Trophoblast cell (in vitro differentiated cells and primary cell): ENCODE data around the gene MCTP2.

ENCODE experiments used
- DNase-seq, 2 donors: peaks; one replicate each; pipeline ENCODE4 v3.0.0-alpha.2; 2016
- H2AFZ ChIP-seq: 2 replicates; pipeline ENCODE4 v1.6.1; 2013; ENCODE audit warnings: low read length, moderate library complexity, mild to moderate bottlenecking; ENCODE audit not compliant: insufficient read depth, poor library complexity
- H2AK5ac ChIP-seq: 2 replicates; pipeline ENCODE4 v1.6.1; 2013; ENCODE audit warnings: mild to moderate bottlenecking, low read length
- H2BK120ac ChIP-seq: 2 replicates; pipeline ENCODE4 v1.6.1; 2013; ENCODE audit warnings: low read length, mild to moderate bottlenecking, moderate library complexity; ENCODE audit not compliant: insufficient read depth, poor library complexity
- H2BK12ac ChIP-seq: 2 replicates; pipeline ENCODE4 v1.6.1; 2013; ENCODE audit warnings: mild to moderate bottlenecking, low read length, moderate library complexity
- H2BK5ac ChIP-seq: 2 replicates; pipeline ENCODE4 v1.6.1; 2013; ENCODE audit warnings: low read length, low read depth, moderate library complexity, mild to moderate bottlenecking; ENCODE audit not compliant: poor library complexity
- H3K14ac ChIP-seq: 2 replicates; pipeline ENCODE4 v1.6.1; 2013; ENCODE audit warnings: mild to moderate bottlenecking, low read length
- H3K18ac ChIP-seq: 2 replicates; pipeline ENCODE4 v1.6.1; 2013; ENCODE audit warnings: mild to moderate bottlenecking, low read length
- H3K23ac ChIP-seq: 2 replicates; pipeline ENCODE4 v1.6.1; 2013; ENCODE audit warnings: low read length
- H3K27ac ChIP-seq: 2 replicates; pipeline ENCODE4 v1.5.1; 2013; ENCODE audit warnings: low read depth, mild to moderate bottlenecking, inconsistent platforms, low read length, moderate library complexity
- H3K27me3 ChIP-seq: 2 replicates; pipeline ENCODE4 v1.6.1; 2013; ENCODE audit warnings: inconsistent platforms, mild to moderate bottlenecking, low read length, moderate library complexity; ENCODE audit not compliant: insufficient read depth
- H3K36me3 ChIP-seq, 2 experiments: 1 replicate in 1 of 2; 2 replicates in 1 of 2; pipeline ENCODE4 v1.6.1; 2013; ENCODE audit warnings: low read length in 2 of 2, mild to moderate bottlenecking in 2 of 2, moderate library complexity in 1 of 2; ENCODE audit not compliant: insufficient read depth in 2 of 2, control insufficient read depth in 1 of 2
- H3K4ac ChIP-seq: 2 replicates; pipeline ENCODE4 v1.6.1; 2013; ENCODE audit warnings: low read depth, mild to moderate bottlenecking, low read length, moderate library complexity
- H3K4me1 ChIP-seq, 2 experiments: 1 replicate in 1 of 2; 2 replicates in 1 of 2; pipeline ENCODE4 v1.6.1; 2013; ENCODE audit warnings: low read length in 2 of 2, mild to moderate bottlenecking in 2 of 2, moderate library complexity in 1 of 2; ENCODE audit not compliant: insufficient read depth in 2 of 2, control insufficient read depth in 1 of 2
- H3K4me2 ChIP-seq: 2 replicates; pipeline ENCODE4 v1.6.1; 2013; ENCODE audit warnings: inconsistent platforms, mild to moderate bottlenecking, low read length, moderate library complexity
- H3K4me3 ChIP-seq: 2 replicates; pipeline ENCODE4 v1.5.1; 2013; ENCODE audit warnings: mild to moderate bottlenecking, low read depth, low read length, inconsistent platforms
- H3K79me1 ChIP-seq: one replicate; pipeline ENCODE4 v1.6.1; 2013; ENCODE audit warnings: low read length
- H3K79me2 ChIP-seq: 2 replicates; pipeline ENCODE4 v1.6.1; 2013; ENCODE audit warnings: low read length, mild to moderate bottlenecking; ENCODE audit not compliant: control insufficient read depth, insufficient read depth, poor library complexity
- H3K9ac ChIP-seq: 2 replicates; pipeline ENCODE4 v1.6.1; 2013; ENCODE audit warnings: mild to moderate bottlenecking, low read length
- H3K9me3 ChIP-seq: 2 replicates; pipeline ENCODE4 v1.6.1; 2013; ENCODE audit warnings: low read depth, mild to moderate bottlenecking, control low read depth, inconsistent platforms, low read length; ENCODE audit not compliant: insufficient read depth
- H4K12ac ChIP-seq: 2 replicates; pipeline ENCODE4 v1.6.1; 2013; ENCODE audit warnings: low read depth, mild to moderate bottlenecking, low read length, moderate library complexity
- H4K8ac ChIP-seq: 2 replicates; pipeline ENCODE4 v1.6.1; 2013; ENCODE audit warnings: low read depth, mild to moderate bottlenecking, low read length, moderate library complexity
- H4K91ac ChIP-seq: one replicate; pipeline ENCODE4 v1.6.1; 2013; ENCODE audit warnings: low read depth, mild to moderate bottlenecking, low read length, moderate library complexity
- WGBS: extraction: QIAGEN DNeasy Blood & Tissue Kit; methylation state at CpG from one replicate; pipeline ENCODE4 v1.1.7; 2013; ENCODE audit warnings: missing lambda C conversion rate; ENCODE audit not compliant: insufficient read length, insufficient coverage; ENCODE audit errors: extremely low coverage; 5-methylcytosine and 5-hydroxymethylcytosine counted together

Gene MCTP2

DNA sequence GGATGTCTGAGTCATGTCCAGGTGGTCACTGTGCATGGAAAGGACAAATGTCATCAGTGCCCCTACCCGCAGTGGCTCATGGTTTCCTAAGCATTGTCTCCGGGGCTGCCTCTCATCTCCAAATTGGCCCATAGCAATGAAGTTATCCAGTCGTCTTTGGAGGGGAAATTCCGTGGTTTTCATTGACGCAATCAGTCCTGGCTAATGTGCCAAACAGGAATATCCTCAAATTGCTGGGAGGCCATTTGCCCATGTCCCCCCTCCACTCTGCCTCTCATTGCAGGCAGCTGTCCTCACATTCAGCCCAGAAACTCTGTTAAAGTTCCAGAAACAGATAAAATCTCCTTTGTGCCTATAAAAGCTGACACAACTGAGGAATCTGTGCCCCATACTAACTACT is 81.6 kb downstream of the MCTP2 start:
- H3K14ac ChIP-seq, result no peak overlapping the region
- H2BK12ac ChIP-seq, result no peak overlapping the region
- peak; percentile 93 to 94 for DNase-seq
- H3K27me3 ChIP-seq, result no peaks in the 10 kb centered on the region
- H2AFZ ChIP-seq, result no peak overlapping the region
- H4K8ac ChIP-seq, result no peak overlapping the region
- peak overlapping the region; percentile 40 for H3K18ac ChIP-seq
- WGBS, result no CpG with 5 or more reads among the region's 5 CpGs
- no peak overlapping the region for H3K9ac ChIP-seq
- no peak overlapping the region for H3K4ac ChIP-seq
- H3K4me2 ChIP-seq, result no peak overlapping the region
- no peak overlapping the region for H4K91ac ChIP-seq
- H3K23ac ChIP-seq, result no peak overlapping the region
- H2BK120ac ChIP-seq, result no peak overlapping the region
- H2AK5ac ChIP-seq, result no peak overlapping the region
- H3K79me1 ChIP-seq, result peaks cover 2% of the 10 kb centered on the region
- H2BK5ac ChIP-seq, result no peak overlapping the region
- no peaks in the 10 kb centered on the region for H3K9me3 ChIP-seq
- H3K27ac ChIP-seq, result no peak overlapping the region
- H4K12ac ChIP-seq, result no peak overlapping the region
- no peaks in the 10 kb centered on the region for H3K79me2 ChIP-seq
- no peaks in the 10 kb centered on the region for H3K36me3 ChIP-seq
- peaks cover 10 to 12% of the 10 kb centered on the region in 2 experiments for H3K4me1 ChIP-seq
- H3K4me3 ChIP-seq, result no peak overlapping the region

DNA sequence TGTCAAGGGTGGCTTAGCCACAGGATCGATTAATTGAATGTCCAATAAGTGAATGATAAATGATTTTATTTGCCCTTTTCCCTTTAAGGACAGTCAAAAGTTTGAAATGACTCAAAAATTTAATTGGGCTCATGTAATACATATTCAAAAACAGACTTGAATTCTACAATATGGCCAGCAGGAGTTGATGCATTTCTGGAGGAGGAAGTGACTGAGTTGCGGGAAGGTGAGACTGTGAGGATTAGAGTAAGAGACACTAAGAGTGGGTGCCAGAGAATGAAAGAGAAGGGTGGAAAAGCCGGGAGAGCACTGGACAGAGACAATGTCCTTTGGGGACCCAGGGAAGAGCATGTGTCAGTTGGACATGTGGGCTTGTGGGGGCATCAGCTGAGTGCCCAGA is 83.3 kb downstream of the MCTP2 start:
- H3K79me2 ChIP-seq, result no peaks in the 10 kb centered on the region
- H3K18ac ChIP-seq, result no peak overlapping the region
- H2AK5ac ChIP-seq, result no peak overlapping the region
- H4K91ac ChIP-seq, result peak overlapping the region; percentile 28
- no peaks in the 10 kb centered on the region for H3K9me3 ChIP-seq
- H2AFZ ChIP-seq, result no peak overlapping the region
- no peak overlapping the region for H3K14ac ChIP-seq
- peaks cover 2% of the 10 kb centered on the region for H3K79me1 ChIP-seq
- peaks cover 10 to 12% of the 10 kb centered on the region in 2 experiments for H3K4me1 ChIP-seq
- no peak overlapping the region for H3K4me3 ChIP-seq
- H3K27ac ChIP-seq, result no peak overlapping the region
- H2BK12ac ChIP-seq, result no peak overlapping the region
- no peak for DNase-seq
- no peak overlapping the region for H3K4ac ChIP-seq
- H4K12ac ChIP-seq, result no peak overlapping the region
- H3K23ac ChIP-seq, result no peak overlapping the region
- no peak overlapping the region for H3K4me2 ChIP-seq
- H4K8ac ChIP-seq, result no peak overlapping the region
- no peak overlapping the region for H2BK120ac ChIP-seq
- no peak overlapping the region for H2BK5ac ChIP-seq
- no peaks in the 10 kb centered on the region for H3K36me3 ChIP-seq
- no peak overlapping the region for H3K9ac ChIP-seq
- no CpG with 5 or more reads among the region's 3 CpGs for WGBS
- H3K27me3 ChIP-seq, result no peaks in the 10 kb centered on the region

DNA sequence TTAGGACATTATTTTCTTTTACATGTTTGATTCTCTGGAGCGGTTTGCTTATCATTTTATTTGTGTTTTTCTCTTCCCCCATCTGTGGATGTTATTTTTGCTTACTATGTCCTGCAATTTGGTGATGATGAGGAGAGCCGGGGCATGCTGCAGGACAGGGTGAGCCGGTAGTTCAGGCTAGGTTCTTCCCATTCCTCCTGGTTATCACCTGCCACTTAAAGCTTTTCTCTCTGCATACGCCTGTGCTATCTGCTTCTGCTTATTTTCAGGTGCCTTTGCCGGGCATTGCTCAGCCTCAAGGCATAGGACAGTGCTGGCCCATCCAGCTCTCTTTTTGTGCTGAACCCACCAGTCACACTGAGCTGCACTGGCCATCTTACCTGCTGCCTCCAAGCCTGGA is 85.8 kb downstream of the MCTP2 start:
- no peak overlapping the region for H2BK120ac ChIP-seq
- WGBS, result no CpG with 5 or more reads among the region's 5 CpGs

DNA sequence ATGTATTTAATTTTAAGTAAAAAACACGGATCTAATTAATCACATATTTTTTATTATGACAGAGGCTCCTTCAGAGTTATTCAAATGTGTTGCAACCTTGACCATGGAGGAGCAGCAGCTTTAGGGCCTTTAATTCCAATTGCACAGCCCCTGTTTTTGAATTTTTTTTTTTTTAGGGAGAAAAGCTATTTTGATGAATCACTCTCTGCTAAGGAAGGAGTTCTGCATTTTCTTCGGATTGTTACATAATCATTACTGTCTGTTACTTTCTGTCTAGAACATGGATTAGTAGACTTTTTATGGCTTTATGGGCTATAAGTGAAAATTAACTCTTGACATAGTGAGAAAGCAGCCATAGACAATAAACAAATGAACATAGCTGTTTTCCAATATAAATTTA is 90.8 kb downstream of the MCTP2 start:
- H2AK5ac ChIP-seq, result no peak overlapping the region
- H2BK5ac ChIP-seq, result no peak overlapping the region
- H4K8ac ChIP-seq, result no peak overlapping the region
- no peak overlapping the region for H3K4me2 ChIP-seq
- no peak overlapping the region for H3K4ac ChIP-seq
- H3K9me3 ChIP-seq, result no peaks in the 10 kb centered on the region
- H3K4me3 ChIP-seq, result no peak overlapping the region
- H3K27ac ChIP-seq, result no peak overlapping the region
- no peak overlapping the region for H4K12ac ChIP-seq
- peak in 1 of 2 donors; percentile 21 for DNase-seq
- H3K4me1 ChIP-seq, result peaks cover 3 to 4% of the 10 kb centered on the region in 2 experiments
- H3K27me3 ChIP-seq, result no peaks in the 10 kb centered on the region
- H3K79me1 ChIP-seq, result no peaks in the 10 kb centered on the region
- H2BK12ac ChIP-seq, result no peak overlapping the region
- H3K14ac ChIP-seq, result no peak overlapping the region
- WGBS, result no CpG with 5 or more reads among the region's 2 CpGs
- no peak overlapping the region for H2AFZ ChIP-seq
- H4K91ac ChIP-seq, result no peak overlapping the region
- H3K23ac ChIP-seq, result no peak overlapping the region
- no peak overlapping the region for H3K18ac ChIP-seq
- H3K9ac ChIP-seq, result no peak overlapping the region
- H2BK120ac ChIP-seq, result no peak overlapping the region
- H3K36me3 ChIP-seq, result no peaks in the 10 kb centered on the region
- H3K79me2 ChIP-seq, result no peaks in the 10 kb centered on the region

More for the DNA sequence above, 85.8 kb downstream of the MCTP2 start:
- peaks cover 10 to 12% of the 10 kb centered on the region in 2 experiments for H3K4me1 ChIP-seq
- H3K79me2 ChIP-seq, result no peaks in the 10 kb centered on the region
- no peaks in the 10 kb centered on the region for H3K36me3 ChIP-seq
- H4K91ac ChIP-seq, result no peak overlapping the region
- H3K4ac ChIP-seq, result no peak overlapping the region
- H2AK5ac ChIP-seq, result no peak overlapping the region
- no peak overlapping the region for H3K9ac ChIP-seq
- H4K8ac ChIP-seq, result no peak overlapping the region
- H2AFZ ChIP-seq, result no peak overlapping the region
- H3K9me3 ChIP-seq, result no peaks in the 10 kb centered on the region
- H4K12ac ChIP-seq, result no peak overlapping the region
- H2BK5ac ChIP-seq, result no peak overlapping the region
- no peaks in the 10 kb centered on the region for H3K27me3 ChIP-seq
- no peak overlapping the region for H3K4me2 ChIP-seq
- peak; percentile 85 to 88 for DNase-seq
- peak overlapping the region; percentile 23 for H3K27ac ChIP-seq
- H3K4me3 ChIP-seq, result no peak overlapping the region
- no peak overlapping the region for H3K18ac ChIP-seq
- H2BK12ac ChIP-seq, result no peak overlapping the region
- no peak overlapping the region for H3K23ac ChIP-seq
- peaks cover 2% of the 10 kb centered on the region for H3K79me1 ChIP-seq
- H3K14ac ChIP-seq, result no peak overlapping the region
